ENCODE measurements around the gene PERP.
"Not testable (repeated sequence)": the region's sequence is repeated elsewhere in the genome, so short reads cannot be mapped to it uniquely, and the experiment has no call there.

PERP gene

DNA sequence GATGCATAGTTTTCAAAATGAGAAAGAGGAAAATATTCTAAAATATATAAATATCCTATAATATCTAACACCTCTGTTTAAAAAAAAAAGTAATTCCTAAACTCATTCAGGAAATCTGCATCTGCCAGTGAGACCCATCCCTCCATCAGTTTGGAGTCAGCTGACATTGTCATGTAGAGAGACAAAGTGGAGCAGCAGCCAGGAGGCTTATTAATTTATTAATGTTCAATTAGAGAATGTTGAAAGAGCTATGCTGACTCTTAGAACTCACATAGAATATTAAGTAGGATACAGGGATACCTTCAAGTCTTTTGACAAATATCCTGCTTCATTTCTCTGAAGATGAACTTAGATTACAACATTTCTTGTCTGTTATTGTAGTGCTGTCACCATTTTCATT lies 12.8 kb upstream of the PERP start:
- Histone ChIP-seq H3K27me3 (ENCODE audit: control insufficient read depth in 3 of 3, insufficient read depth in 3 of 3, low read depth in 1 of 3, low read length in 3 of 3) (peaks cover 0 to 4% (median 0%) of the 10 kb centered on the region in 3 experiments), H2AFZ (ENCODE audit: low read length) (no peak overlapping the region), H4K8ac (ENCODE audit: low read depth, low read length) (no peak overlapping the region), H2BK12ac (ENCODE audit: low read length) (no peak overlapping the region), H3K27ac (replicated peaks; ENCODE audit: low read length) (no peak overlapping the region), H3K9me3 (replicated peaks in 1 of 2; ENCODE audit: control insufficient read depth in 2 of 2, insufficient read depth in 1 of 2, low read depth in 1 of 2, low read length in 2 of 2) (no peaks in the 10 kb centered on the region), H3K23ac (ENCODE audit: low read depth, low read length, poor library complexity) (no peak overlapping the region), H3K9ac (ENCODE audit: low read depth, low read length, poor library complexity) (no peak overlapping the region), H3K14ac (ENCODE audit: low read length) (no peak overlapping the region), H3K36me3 (replicated peaks in 1 of 2; ENCODE audit: control insufficient read depth in 2 of 2, insufficient read depth in 2 of 2, low read length in 2 of 2) (no peaks in the 10 kb centered on the region), H3K79me1 (ENCODE audit: low read depth, low read length) (no peaks in the 10 kb centered on the region), H3K18ac (ENCODE audit: low read length) (no peak overlapping the region), H3K4me1 (ENCODE audit: control insufficient read depth in 2 of 2, insufficient read depth in 1 of 2, low read depth in 1 of 2, low read length in 2 of 2) (no peaks in the 10 kb centered on the region), H2BK15ac (ENCODE audit: low read length) (no peak overlapping the region), H3K4ac (ENCODE audit: low read length) (no peak overlapping the region), H2AK5ac (ENCODE audit: low read depth, low read length) (no peak overlapping the region), H2BK120ac (ENCODE audit: low read depth, low read length) (no peak overlapping the region), H2BK5ac (ENCODE audit: low read length) (no peak overlapping the region), H3K4me2 (ENCODE audit: insufficient read depth, low read length, poor library complexity, severe bottlenecking) (no peak overlapping the region), H4K91ac (ENCODE audit: low read depth, low read length, poor library complexity) (no peak overlapping the region), H3K4me3 (ENCODE audit: low read length in 2 of 2) (no peak overlapping the region)
- no peak for DNase-seq (ENCODE audit: low spot score)

DNA sequence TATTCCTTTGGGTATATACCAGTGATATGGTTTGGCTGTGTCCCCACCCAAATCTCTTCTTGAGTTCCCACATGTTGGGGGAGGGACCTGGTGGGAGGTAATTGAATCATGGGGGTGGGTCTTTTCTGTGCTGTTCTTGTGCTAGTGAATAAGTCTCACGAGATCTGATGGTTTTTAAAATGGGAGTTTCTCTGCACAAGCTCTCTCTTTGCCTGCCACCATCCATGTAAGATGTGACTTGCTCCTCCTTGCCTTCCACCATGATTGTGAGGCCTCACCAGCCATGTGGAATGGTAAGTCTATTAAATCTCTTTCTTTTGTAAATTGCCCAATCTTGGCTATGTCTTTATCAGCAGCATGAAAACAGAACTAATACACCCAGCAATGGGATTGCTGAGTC lies 12.0 kb upstream of the PERP start:
- not testable (repeated sequence) for H2BK12ac ChIP-seq (ENCODE audit: low read length); H2AK5ac ChIP-seq (ENCODE audit: low read depth, low read length); H3K4me3 ChIP-seq (ENCODE audit: low read length in 2 of 2); H3K4me2 ChIP-seq (ENCODE audit: insufficient read depth, low read length, poor library complexity, severe bottlenecking); H3K18ac ChIP-seq (ENCODE audit: low read length); DNase-seq (ENCODE audit: low spot score); H2BK5ac ChIP-seq (ENCODE audit: low read length); H3K14ac ChIP-seq (ENCODE audit: low read length); H3K4ac ChIP-seq (ENCODE audit: low read length); H3K9ac ChIP-seq (ENCODE audit: low read depth, low read length, poor library complexity); H3K36me3 ChIP-seq (replicated peaks in 1 of 2; ENCODE audit: control insufficient read depth in 2 of 2, insufficient read depth in 2 of 2, low read length in 2 of 2); H3K23ac ChIP-seq (ENCODE audit: low read depth, low read length, poor library complexity); H3K27me3 ChIP-seq (ENCODE audit: control insufficient read depth in 3 of 3, insufficient read depth in 3 of 3, low read depth in 1 of 3, low read length in 3 of 3); H3K4me1 ChIP-seq (ENCODE audit: control insufficient read depth in 2 of 2, insufficient read depth in 1 of 2, low read depth in 1 of 2, low read length in 2 of 2); H3K79me1 ChIP-seq (ENCODE audit: low read depth, low read length); H4K8ac ChIP-seq (ENCODE audit: low read depth, low read length); H3K9me3 ChIP-seq (replicated peaks in 1 of 2; ENCODE audit: control insufficient read depth in 2 of 2, insufficient read depth in 1 of 2, low read depth in 1 of 2, low read length in 2 of 2); H2BK120ac ChIP-seq (ENCODE audit: low read depth, low read length); H2AFZ ChIP-seq (ENCODE audit: low read length); H2BK15ac ChIP-seq (ENCODE audit: low read length); H3K27ac ChIP-seq (replicated peaks; ENCODE audit: low read length); H4K91ac ChIP-seq (ENCODE audit: low read depth, low read length, poor library complexity)
- WGBS, 2 donors (ENCODE audit: extremely low coverage in 2 of 2, insufficient read length in 2 of 2, insufficient replicate concordance in 1 of 2) = no CpG with 5 or more reads among the region's 1 CpG

DNA sequence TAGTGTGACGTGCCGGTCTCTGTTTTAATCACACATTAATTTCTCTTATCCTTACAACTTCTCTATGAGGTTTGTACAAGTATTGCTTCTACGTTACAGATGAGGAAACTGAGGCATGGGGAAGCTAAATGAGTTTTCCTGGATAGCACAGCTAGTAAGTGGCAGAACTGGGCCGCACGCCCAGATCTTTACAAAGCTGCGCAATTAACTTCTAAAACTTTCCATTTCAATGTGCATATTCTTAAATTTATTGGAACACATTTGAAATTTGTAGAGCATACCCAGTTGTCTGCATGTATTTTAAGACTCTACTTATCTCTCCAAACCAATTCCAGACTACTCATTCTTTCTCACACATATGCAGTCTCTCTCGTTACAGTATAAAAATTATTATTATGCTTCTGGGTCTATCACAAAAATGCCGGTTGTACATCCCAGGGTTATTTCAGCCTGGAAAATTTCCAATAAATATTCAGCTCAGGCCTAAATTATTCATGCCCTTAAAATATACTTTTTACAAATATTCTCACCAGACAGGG lies 10.2 kb upstream of the PERP start:
- no peak overlapping the region for H2BK5ac ChIP-seq (ENCODE audit: low read length)
- H3K4me2 ChIP-seq (ENCODE audit: insufficient read depth, low read length, poor library complexity, severe bottlenecking) = no peak overlapping the region
- no peaks in the 10 kb centered on the region for H3K79me1 ChIP-seq (ENCODE audit: low read depth, low read length)
- H3K4me3 ChIP-seq (ENCODE audit: low read length in 2 of 2) = no peak overlapping the region
- no peak overlapping the region for H2BK120ac ChIP-seq (ENCODE audit: low read depth, low read length)
- H4K91ac ChIP-seq (ENCODE audit: low read depth, low read length, poor library complexity) = no peak overlapping the region
- H2BK12ac ChIP-seq (ENCODE audit: low read length) = no peak overlapping the region
- no peaks in the 10 kb centered on the region for H3K36me3 ChIP-seq (replicated peaks in 1 of 2; ENCODE audit: control insufficient read depth in 2 of 2, insufficient read depth in 2 of 2, low read length in 2 of 2)
- no peak overlapping the region for H2AFZ ChIP-seq (ENCODE audit: low read length)
- no peak overlapping the region for H3K14ac ChIP-seq (ENCODE audit: low read length)
- no CpG with 5 or more reads among the region's 8 CpGs for WGBS, 2 donors (ENCODE audit: extremely low coverage in 2 of 2, insufficient read length in 2 of 2, insufficient replicate concordance in 1 of 2)
- no peak overlapping the region for H3K4ac ChIP-seq (ENCODE audit: low read length)
- H4K8ac ChIP-seq (ENCODE audit: low read depth, low read length) = no peak overlapping the region
- no peak for DNase-seq (ENCODE audit: low spot score)
- H3K9me3 ChIP-seq (replicated peaks in 1 of 2; ENCODE audit: control insufficient read depth in 2 of 2, insufficient read depth in 1 of 2, low read depth in 1 of 2, low read length in 2 of 2) = no peaks in the 10 kb centered on the region
- H2AK5ac ChIP-seq (ENCODE audit: low read depth, low read length) = no peak overlapping the region
- no peak overlapping the region for H3K18ac ChIP-seq (ENCODE audit: low read length)
- H3K9ac ChIP-seq (ENCODE audit: low read depth, low read length, poor library complexity) = no peak overlapping the region
- H3K23ac ChIP-seq (ENCODE audit: low read depth, low read length, poor library complexity) = no peak overlapping the region
- H2BK15ac ChIP-seq (ENCODE audit: low read length) = no peak overlapping the region
- H3K27me3 ChIP-seq (ENCODE audit: control insufficient read depth in 3 of 3, insufficient read depth in 3 of 3, low read depth in 1 of 3, low read length in 3 of 3) = peaks cover 0 to 4% (median 0%) of the 10 kb centered on the region in 3 experiments
- no peaks in the 10 kb centered on the region for H3K4me1 ChIP-seq (ENCODE audit: control insufficient read depth in 2 of 2, insufficient read depth in 1 of 2, low read depth in 1 of 2, low read length in 2 of 2)
- H3K27ac ChIP-seq (replicated peaks; ENCODE audit: low read length) = no peak overlapping the region

DNA sequence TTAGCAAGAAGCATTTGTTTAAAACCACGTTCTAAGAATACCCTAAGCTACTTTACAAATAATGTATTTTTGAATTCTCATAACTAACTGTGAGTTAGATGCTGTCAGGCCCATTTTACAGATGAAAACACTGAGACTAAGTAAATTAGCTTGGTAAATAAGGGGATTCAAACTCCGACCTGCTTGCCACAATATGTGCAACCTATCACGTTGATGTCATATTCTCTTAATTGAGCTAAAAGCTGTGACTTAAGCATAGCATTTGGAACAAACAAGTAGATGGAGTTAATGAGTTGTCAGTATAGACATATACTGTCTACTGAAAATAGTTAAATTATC lies 9.4 kb upstream of the PERP start:
- DNase-seq (ENCODE audit: low spot score) = no peak
- no peak overlapping the region for H3K14ac ChIP-seq (ENCODE audit: low read length)

More for the DNA sequence above, 9.4 kb upstream of the PERP start:
- H3K9me3 ChIP-seq (replicated peaks in 1 of 2; ENCODE audit: control insufficient read depth in 2 of 2, insufficient read depth in 1 of 2, low read depth in 1 of 2, low read length in 2 of 2) = no peaks in the 10 kb centered on the region
- no peaks in the 10 kb centered on the region for H3K79me1 ChIP-seq (ENCODE audit: low read depth, low read length)
- no peak overlapping the region for H2BK5ac ChIP-seq (ENCODE audit: low read length)
- no CpG with 5 or more reads among the region's 3 CpGs for WGBS, 2 donors (ENCODE audit: extremely low coverage in 2 of 2, insufficient read length in 2 of 2, insufficient replicate concordance in 1 of 2)
- no peak overlapping the region for H3K4me3 ChIP-seq (ENCODE audit: low read length in 2 of 2)
- no peak overlapping the region for H3K4ac ChIP-seq (ENCODE audit: low read length)
- H2BK120ac ChIP-seq (ENCODE audit: low read depth, low read length) = no peak overlapping the region
- no peak overlapping the region for H3K23ac ChIP-seq (ENCODE audit: low read depth, low read length, poor library complexity)
- H4K8ac ChIP-seq (ENCODE audit: low read depth, low read length) = no peak overlapping the region
- no peak overlapping the region for H2AK5ac ChIP-seq (ENCODE audit: low read depth, low read length)
- no peak overlapping the region for H3K4me2 ChIP-seq (ENCODE audit: insufficient read depth, low read length, poor library complexity, severe bottlenecking)
- peaks cover 0 to 5% (median 0%) of the 10 kb centered on the region in 3 experiments for H3K27me3 ChIP-seq (ENCODE audit: control insufficient read depth in 3 of 3, insufficient read depth in 3 of 3, low read depth in 1 of 3, low read length in 3 of 3)
- no peaks in the 10 kb centered on the region for H3K4me1 ChIP-seq (ENCODE audit: control insufficient read depth in 2 of 2, insufficient read depth in 1 of 2, low read depth in 1 of 2, low read length in 2 of 2)
- no peak overlapping the region for H4K91ac ChIP-seq (ENCODE audit: low read depth, low read length, poor library complexity)
- no peak overlapping the region for H2BK15ac ChIP-seq (ENCODE audit: low read length)
- no peaks in the 10 kb centered on the region for H3K36me3 ChIP-seq (replicated peaks in 1 of 2; ENCODE audit: control insufficient read depth in 2 of 2, insufficient read depth in 2 of 2, low read length in 2 of 2)
- H2BK12ac ChIP-seq (ENCODE audit: low read length) = no peak overlapping the region
- H3K27ac ChIP-seq (replicated peaks; ENCODE audit: low read length) = no peak overlapping the region
- no peak overlapping the region for H2AFZ ChIP-seq (ENCODE audit: low read length)
- no peak overlapping the region for H3K9ac ChIP-seq (ENCODE audit: low read depth, low read length, poor library complexity)
- H3K18ac ChIP-seq (ENCODE audit: low read length) = no peak overlapping the region

All from neuronal stem cell (in vitro differentiated cells).